Activated naive CD4-positive, alpha-beta T cell treated with anti-CD3 and anti-CD28 coated beads for 36 hours (primary cell): ENCODE results near the gene TMEM267. TPM values are rescaled to one million over a fixed set of nuclear protein-coding genes. Genes with fewer than 3 reads are reported as not detected.
"Not testable (repeated sequence)": the region's sequence is repeated elsewhere in the genome, so short reads cannot be mapped to it uniquely, and the experiment has no call there.

Source experiments
- CTCF ChIA-PET: fragments of 350-600 bp; sonication (Branson Sonifier 250); formaldehyde crosslinking; loops from one replicate; lab custom pipeline; 2021; ENCODE audit warnings: antibody characterized with exemption; lab: Charles Lee
- DNase-seq: peaks from one replicate; pipeline ENCODE4 v3.0.0-alpha.2; 2020
- H3K27ac Mint-ChIP-seq: one replicate; pipeline ENCODE4 v1.8.0; 2021; ENCODE audit warnings: mild to moderate bottlenecking, mixed read lengths
- H3K27me3 Mint-ChIP-seq: one replicate; pipeline ENCODE4 v1.8.0; 2021; ENCODE audit warnings: low read depth, mixed read lengths
- H3K36me3 Mint-ChIP-seq: one replicate; pipeline ENCODE4 v1.8.0; 2021; ENCODE audit warnings: low read depth, mixed read lengths
- H3K4me1 Mint-ChIP-seq: one replicate; pipeline ENCODE4 v1.8.0; 2021; ENCODE audit warnings: low read depth, mixed read lengths
- H3K4me3 Mint-ChIP-seq: one replicate; pipeline ENCODE4 v1.8.0; 2021; ENCODE audit warnings: mild to moderate bottlenecking, moderate library complexity, mixed read lengths
- H3K9me3 Mint-ChIP-seq: one replicate; pipeline ENCODE4 v1.8.0; 2021; ENCODE audit warnings: mixed read lengths
- intact Hi-C: fragments of 100-400 bp; cut with micrococcal nuclease; formaldehyde crosslinking; loops from one replicate; pipeline ENCODE4 v1.15.1; 2023
- total RNA-seq, 2 experiments: library from RNA; stranded (reverse); gene quantifications; one replicate each; pipeline ENCODE4 v1.2.3, GENCODE V29; 2021

Gene TMEM267
- total RNA-seq, result 10 to 100 TPM; 20.7 to 23.5 TPM

GRCh38 chr5:43483298-43484105, at the start of gene TMEM267:
TMEM267 (minus strand) TSS chr5:43483865; CDS start chr5:43453969, 29,896 bp downstream.
- CTCF ChIA-PET, result interaction anchor here (0.6 to 2.3 kb wide), 26 partner anchors 9 to 491 kb away, joined by 3 to 24 read pairs (median 4); partner anchors contain the start of genes C5orf34, HMGCS1, NIM1K and NNT
- H3K4me1 Mint-ChIP-seq, result peaks cover 45% of the 10 kb centered on the region

GRCh38 chr5:43530648-43531047, 47.0 kb upstream of the TMEM267 start:
- DNase-seq, result no peak
- H3K27ac Mint-ChIP-seq, result no peak overlapping the region
- intact Hi-C loops, result no loop called here
- no peaks in the 10 kb centered on the region for H3K9me3 Mint-ChIP-seq
- peaks cover 35% of the 10 kb centered on the region for H3K36me3 Mint-ChIP-seq
- H3K4me1 Mint-ChIP-seq, result peaks cover 12% of the 10 kb centered on the region
- CTCF ChIA-PET, result no interaction called here
- H3K27me3 Mint-ChIP-seq, result no peaks in the 10 kb centered on the region
- H3K4me3 Mint-ChIP-seq, result no peak overlapping the region

More at GRCh38 chr5:43483298-43484105, at the start of gene TMEM267:
- DNase-seq, result peak; percentile 85
- H3K36me3 Mint-ChIP-seq, result peaks cover 21% of the 10 kb centered on the region
- intact Hi-C loops, result loop anchor here (1.0 to 10.0 kb wide), 22 partner anchors 32 to 1609 kb away; partner anchors contain the start of genes ANXA2R, C5orf34, FBXO4 and HMGCS1
- H3K27me3 Mint-ChIP-seq, result no peaks in the 10 kb centered on the region
- peak within 1 kb of the TSS; percentile 97 for H3K4me3 Mint-ChIP-seq
- peak within 1 kb of the TSS; percentile 99 for H3K27ac Mint-ChIP-seq
- no peaks in the 10 kb centered on the region for H3K9me3 Mint-ChIP-seq

GRCh38 chr5:43523662-43524072, 40.0 kb upstream of the TMEM267 start:
- Mint-ChIP-seq H3K27ac (no peak overlapping the region), H3K27me3 (no peaks in the 10 kb centered on the region), H3K9me3 (no peaks in the 10 kb centered on the region), H3K36me3 (peaks cover 25% of the 10 kb centered on the region), H3K4me3 (no peak overlapping the region), H3K4me1 (peaks cover 2% of the 10 kb centered on the region)
- CTCF ChIA-PET, result interaction anchor here (0.6 kb wide), 1 partner anchor 32 kb away, joined by 3 read pairs; no protein-coding TSS in a partner anchor
- no peak for DNase-seq
- intact Hi-C loops, result no loop called here

GRCh38 chr5:43520615-43521014, 37.0 kb upstream of the TMEM267 start:
- Mint-ChIP-seq H3K36me3 (peaks cover 13% of the 10 kb centered on the region), H3K9me3 (no peaks in the 10 kb centered on the region), H3K27me3 (no peaks in the 10 kb centered on the region), H3K4me1 (peaks cover 5% of the 10 kb centered on the region), H3K27ac (no peak overlapping the region), H3K4me3 (no peak overlapping the region)
- intact Hi-C loops, result no loop called here
- DNase-seq, result no peak
- CTCF ChIA-PET, result no interaction called here

GRCh38 chr5:43515678-43516048, 32.0 kb upstream of the TMEM267 start:
- intact Hi-C loops, result loop anchor here (1.0 to 10.0 kb wide), 10 partner anchors 18 to 1591 kb away; partner anchors contain the start of genes FBXO4, HMGCS1 and NNT
- CTCF ChIA-PET, result interaction anchor here (1.3 kb wide), 1 partner anchor 32 kb away, joined by 4 read pairs; the partner anchor contains the start of gene TMEM267
- Mint-ChIP-seq H3K27ac (peak overlapping the region; percentile 99), H3K9me3 (no peaks in the 10 kb centered on the region), H3K4me3 (peak overlapping the region; percentile 94), H3K27me3 (no peaks in the 10 kb centered on the region), H3K36me3 (peaks cover 18% of the 10 kb centered on the region), H3K4me1 (peaks cover 25% of the 10 kb centered on the region)
- DNase-seq, result no peak

GRCh38 chr5:43514816-43515677, 31.4 kb upstream of the TMEM267 start, which contains the start of gene C5orf34:
C5orf34 (minus strand) TSS chr5:43515148; CDS start chr5:43509339, 5,809 bp downstream.
- CTCF ChIA-PET, result interaction anchor here (0.7 to 1.3 kb wide), 3 partner anchors 15 to 119 kb away, joined by 4 to 5 read pairs (median 4); partner anchors contain the start of gene TMEM267
- Mint-ChIP-seq H3K27ac (peak within 1 kb of the TSS; percentile 99), H3K27me3 (no peaks in the 10 kb centered on the region)

GRCh38 chr5:43514471-43514815, 30.8 kb upstream of the TMEM267 start:
- H3K27me3 Mint-ChIP-seq, result no peaks in the 10 kb centered on the region
- peaks cover 18% of the 10 kb centered on the region for H3K36me3 Mint-ChIP-seq
- no peaks in the 10 kb centered on the region for H3K9me3 Mint-ChIP-seq
- intact Hi-C loops, result loop anchor here (2.0 to 10.0 kb wide), 2 partner anchors 210 to 1590 kb away; partner anchors contain the start of gene FBXO4
- H3K27ac Mint-ChIP-seq, result peak overlapping the region; percentile 99
- peaks cover 25% of the 10 kb centered on the region for H3K4me1 Mint-ChIP-seq
- CTCF ChIA-PET, result interaction anchor here (0.7 to 1.4 kb wide), 3 partner anchors 15 to 30 kb away, joined by 4 to 9 read pairs (median 5); partner anchors contain the start of gene TMEM267
- DNase-seq, result peak; percentile 68
- peak overlapping the region; percentile 94 for H3K4me3 Mint-ChIP-seq

More at GRCh38 chr5:43514816-43515677, 31.4 kb upstream of the TMEM267 start, which contains the start of gene C5orf34:
- H3K36me3 Mint-ChIP-seq, result peaks cover 18% of the 10 kb centered on the region
- intact Hi-C loops, result loop anchor here (1.0 to 10.0 kb wide), 10 partner anchors 18 to 1590 kb away; partner anchors contain the start of genes FBXO4, HMGCS1 and NNT
- peak; percentile 98 for DNase-seq
- H3K9me3 Mint-ChIP-seq, result no peaks in the 10 kb centered on the region
- peak within 1 kb of the TSS; percentile 94 for H3K4me3 Mint-ChIP-seq
- H3K4me1 Mint-ChIP-seq, result peaks cover 25% of the 10 kb centered on the region

GRCh38 chr5:43514025-43514424, 30.4 kb upstream of the TMEM267 start:
- Mint-ChIP-seq H3K36me3 (peaks cover 19% of the 10 kb centered on the region), H3K4me3 (peak overlapping the region; percentile 94), H3K9me3 (no peaks in the 10 kb centered on the region), H3K4me1 (peaks cover 25% of the 10 kb centered on the region), H3K27ac (peak overlapping the region; percentile 99), H3K27me3 (no peaks in the 10 kb centered on the region)
- no peak for DNase-seq
- CTCF ChIA-PET, result interaction anchor here (1.4 kb wide), 1 partner anchor 30 kb away, joined by 9 read pairs; the partner anchor contains the start of gene TMEM267
- intact Hi-C loops, result loop anchor here (2.0 to 10.0 kb wide), 2 partner anchors 209 to 1589 kb away; partner anchors contain the start of gene FBXO4

- CTCF ChIA-PET, result not testable (repeated sequence)
Observed at GRCh38 chr5:43511062-43511461, 27.4 kb upstream of the TMEM267 start.

GRCh38 chr5:43498581-43498980, 14.9 kb upstream of the TMEM267 start:
- Mint-ChIP-seq H3K27me3 (no peaks in the 10 kb centered on the region), H3K36me3 (peaks cover 31% of the 10 kb centered on the region), H3K27ac (no peak overlapping the region), H3K9me3 (no peaks in the 10 kb centered on the region), H3K4me1 (no peaks in the 10 kb centered on the region), H3K4me3 (no peak overlapping the region)
- no peak for DNase-seq
- CTCF ChIA-PET, result interaction anchor here (1.2 to 2.0 kb wide), 3 partner anchors 13 to 57 kb away, joined by 3 to 6 read pairs (median 3); partner anchors contain the start of gene TMEM267
- intact Hi-C loops, result no loop called here

More at GRCh38 chr5:43511062-43511461, 27.4 kb upstream of the TMEM267 start:
- not testable (repeated sequence) for H3K4me3 Mint-ChIP-seq, H3K27ac Mint-ChIP-seq, H3K9me3 Mint-ChIP-seq, H3K27me3 Mint-ChIP-seq, DNase-seq
- Mint-ChIP-seq H3K36me3 (peaks cover 28% of the 10 kb centered on the region), H3K4me1 (peaks cover 20% of the 10 kb centered on the region)
- intact Hi-C loops, result loop anchor here (10.0 kb wide), 1 partner anchor 1586 kb away; the partner anchor contains the start of gene FBXO4
